Activated B cell treated with CpG ODN at 0.5 μM for 24 hours (primary cell): ENCODE measurements around the gene ACVR2B. TPM values are rescaled to one million over a fixed set of nuclear protein-coding genes. Genes with fewer than 3 reads are reported as not detected.

ENCODE experiments used
- ATAC-seq: fragments of 200-7000 bp; cut with Tn5 transposase; one replicate; pipeline ENCODE4 v1.10.0; 2021; ENCODE audit warnings: low read depth, mild to moderate bottlenecking, moderate library complexity
- CTCF ChIA-PET: fragments of 350-600 bp; sonication (Branson Sonifier 250); formaldehyde crosslinking; loops from one replicate; lab custom pipeline; 2021; ENCODE audit warnings: antibody characterized with exemption; lab: Charles Lee
- POLR2A ChIA-PET: fragments of 350-600 bp; sonication (Branson Sonifier 250); formaldehyde crosslinking; loops from one replicate; lab custom pipeline; 2021; ENCODE audit warnings: antibody characterized with exemption; lab: Charles Lee
- DNase-seq: peaks from one replicate; pipeline ENCODE4 v3.0.0; 2022
- H3K27ac Mint-ChIP-seq: one replicate; pipeline ENCODE4 v1.8.0; 2020; ENCODE audit warnings: mixed read lengths
- H3K27me3 Mint-ChIP-seq: one replicate; pipeline ENCODE4 v1.8.0; 2021; ENCODE audit warnings: mixed read lengths
- H3K36me3 Mint-ChIP-seq: one replicate; pipeline ENCODE4 v1.8.0; 2021; ENCODE audit warnings: low read depth, mixed read lengths
- H3K4me1 Mint-ChIP-seq: one replicate; pipeline ENCODE4 v1.8.0; 2021; ENCODE audit warnings: mixed read lengths
- H3K4me3 Mint-ChIP-seq: one replicate; pipeline ENCODE4 v1.8.0; 2020; ENCODE audit warnings: mild to moderate bottlenecking, mixed read lengths
- H3K9me3 Mint-ChIP-seq: one replicate; pipeline ENCODE4 v1.8.0; 2020; ENCODE audit warnings: mixed read lengths
- intact Hi-C: fragments of 100-400 bp; cut with micrococcal nuclease; formaldehyde crosslinking; loops from one replicate; pipeline ENCODE4 v1.15.1; 2024
- total RNA-seq: library from RNA; stranded (reverse); gene quantifications from 2 replicates; pipeline ENCODE4 v1.2.3, GENCODE V29; 2022
- TF ChIP-seq, protein P1 (sequence below): fragments of 200-600 bp; IDR thresholded peaks from one replicate; pipeline ENCODE4 v1.8.0; 2022; ENCODE audit warnings: antibody characterized with exemption, mild to moderate bottlenecking

ACVR2B gene
- total RNA-seq, 1 donor from 2014 or later: 1.4 TPM

DNA sequence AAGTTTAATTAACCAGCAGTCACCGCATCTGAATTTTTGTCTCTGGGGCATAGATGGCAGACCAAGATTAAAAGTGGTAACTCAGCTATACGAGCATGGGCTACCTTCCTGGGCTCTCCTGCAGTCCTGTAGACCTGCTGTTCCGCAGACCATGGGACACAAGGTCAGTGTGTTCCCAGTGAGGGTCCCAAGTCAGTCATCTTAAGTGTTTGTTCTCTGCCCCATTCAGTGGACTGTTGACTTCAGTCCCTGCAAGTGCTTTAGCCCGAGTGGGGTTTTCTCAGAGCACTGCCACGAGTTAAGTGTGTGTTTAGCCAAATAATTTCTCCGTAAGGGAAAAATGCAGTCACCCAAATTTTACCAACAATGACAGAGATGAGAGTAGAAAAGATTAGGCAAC, 37.5 kb downstream of the ACVR2B start:
- DNase-seq: no peak
- Mint-ChIP-seq H3K4me1 (peaks cover 2% of the 10 kb centered on the region), H3K36me3 (peaks cover under 1% of the 10 kb centered on the region), H3K9me3 (no peaks in the 10 kb centered on the region), H3K27me3 (no peaks in the 10 kb centered on the region), H3K27ac (no peak overlapping the region), H3K4me3 (no peak overlapping the region)
- ATAC-seq: no peak
- intact Hi-C loops: no loop called here
- CTCF ChIA-PET: no interaction called here
- POLR2A ChIA-PET: no interaction called here
- TF ChIP-seq, protein P1, sequence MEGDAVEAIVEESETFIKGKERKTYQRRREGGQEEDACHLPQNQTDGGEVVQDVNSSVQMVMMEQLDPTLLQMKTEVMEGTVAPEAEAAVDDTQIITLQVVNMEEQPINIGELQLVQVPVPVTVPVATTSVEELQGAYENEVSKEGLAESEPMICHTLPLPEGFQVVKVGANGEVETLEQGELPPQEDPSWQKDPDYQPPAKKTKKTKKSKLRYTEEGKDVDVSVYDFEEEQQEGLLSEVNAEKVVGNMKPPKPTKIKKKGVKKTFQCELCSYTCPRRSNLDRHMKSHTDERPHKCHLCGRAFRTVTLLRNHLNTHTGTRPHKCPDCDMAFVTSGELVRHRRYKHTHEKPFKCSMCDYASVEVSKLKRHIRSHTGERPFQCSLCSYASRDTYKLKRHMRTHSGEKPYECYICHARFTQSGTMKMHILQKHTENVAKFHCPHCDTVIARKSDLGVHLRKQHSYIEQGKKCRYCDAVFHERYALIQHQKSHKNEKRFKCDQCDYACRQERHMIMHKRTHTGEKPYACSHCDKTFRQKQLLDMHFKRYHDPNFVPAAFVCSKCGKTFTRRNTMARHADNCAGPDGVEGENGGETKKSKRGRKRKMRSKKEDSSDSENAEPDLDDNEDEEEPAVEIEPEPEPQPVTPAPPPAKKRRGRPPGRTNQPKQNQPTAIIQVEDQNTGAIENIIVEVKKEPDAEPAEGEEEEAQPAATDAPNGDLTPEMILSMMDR: no peak

DNA sequence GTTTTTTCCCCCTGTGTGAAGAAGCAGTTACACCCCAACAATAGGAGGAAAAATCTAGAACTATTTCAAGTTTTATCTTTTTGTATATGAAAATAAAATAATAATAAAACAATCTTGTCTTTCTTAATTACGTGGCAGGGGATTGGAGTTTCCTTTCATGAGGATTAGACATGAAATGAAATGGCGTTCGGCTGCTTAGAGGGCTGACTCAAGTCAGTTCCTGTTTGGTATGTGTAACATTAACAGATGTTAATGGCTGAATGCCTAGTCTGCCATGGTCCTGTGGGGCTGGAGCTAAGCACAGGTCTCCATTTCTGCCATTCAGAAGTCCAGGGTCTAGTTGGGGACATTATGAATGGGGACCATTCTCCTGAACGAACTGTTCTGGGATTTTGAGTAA, 39.3 kb downstream of the ACVR2B start:
- TF ChIP-seq, protein P1: no peak

DNA sequence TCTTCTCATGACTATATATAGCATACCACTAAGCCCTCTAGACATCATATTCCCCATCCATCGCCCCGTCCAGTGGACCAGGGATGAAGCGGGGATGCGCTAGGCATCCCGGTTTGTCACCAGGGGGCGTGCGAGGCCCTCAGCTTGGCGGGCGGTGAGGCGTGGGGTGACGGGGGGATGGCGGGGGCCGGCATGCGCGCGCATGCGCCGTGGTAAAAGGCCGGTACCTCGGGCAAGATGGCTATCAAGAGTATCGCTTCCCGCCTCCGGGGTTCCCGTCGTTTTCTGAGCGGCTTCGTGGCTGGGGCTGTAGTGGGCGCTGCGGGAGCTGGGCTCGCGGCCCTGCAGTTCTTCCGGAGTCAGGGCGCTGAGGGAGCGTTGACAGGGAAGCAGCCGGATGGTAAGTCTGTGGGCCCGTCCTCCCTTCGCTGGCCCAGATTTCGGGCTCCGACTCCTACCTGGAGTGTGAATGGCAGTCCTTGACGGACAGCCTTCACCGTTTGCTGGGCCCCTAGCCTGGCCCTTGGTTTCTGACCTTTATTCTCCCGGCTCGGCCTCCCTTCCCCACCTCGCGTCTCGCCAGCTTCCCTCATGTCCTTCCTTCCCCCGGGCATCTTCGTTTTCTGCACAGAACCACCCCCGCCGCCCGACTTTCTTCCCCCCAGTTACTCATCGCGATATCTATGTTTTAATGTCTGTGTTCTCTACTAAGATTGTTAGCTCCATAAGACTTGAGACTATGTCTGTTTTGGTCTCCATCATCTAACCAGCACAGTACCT, 42.6 kb downstream of the ACVR2B start, which contains the start of gene EXOG:
Gene EXOG (plus strand): TSS at position 210 of the 780 bp plus-strand sequence. CDS start 28 bp downstream, at position 238.
- TF ChIP-seq, protein P1: peak; percentile 97
- H3K4me1 Mint-ChIP-seq: peaks cover 8% of the 10 kb centered on the region
- peaks cover 22% of the 10 kb centered on the region for H3K36me3 Mint-ChIP-seq
- ChIA-PET CTCF (interaction anchor here (0.7 to 2.7 kb wide), 9 partner anchors 14 to 1781 kb away, joined by 3 to 12 read pairs (median 4); partner anchors contain the start of gene XYLB), POLR2A (interaction anchor here (0.6 to 1.5 kb wide), 8 partner anchors 10 to 502 kb away, joined by 3 to 7 read pairs (median 3); partner anchors contain the start of gene ACAA1)
- ATAC-seq (peak; percentile 96), DNase-seq (peak; percentile 88)
- peak within 1 kb of the TSS; percentile 88 for H3K27ac Mint-ChIP-seq
- no peaks in the 10 kb centered on the region for H3K9me3 Mint-ChIP-seq
- H3K27me3 Mint-ChIP-seq: no peaks in the 10 kb centered on the region
- peak within 1 kb of the TSS; percentile 98 for H3K4me3 Mint-ChIP-seq
- intact Hi-C loops: loop anchor here (1.0 to 5.0 kb wide), 7 partner anchors 44 to 1811 kb away; partner anchors contain the start of genes ACAA1, ACVR2B, EIF1B and OXSR1

More for the DNA sequence above, 39.3 kb downstream of the ACVR2B start:
- ChIA-PET CTCF (interaction anchor here (1.7 to 1.8 kb wide), 2 partner anchors 12 to 28 kb away, joined by 5 to 9 read pairs; no protein-coding TSS in a partner anchor), POLR2A (no interaction called here)
- intact Hi-C loops: no loop called here
- Mint-ChIP-seq H3K36me3 (peaks cover 7% of the 10 kb centered on the region), H3K9me3 (no peaks in the 10 kb centered on the region), H3K27me3 (no peaks in the 10 kb centered on the region), H3K4me3 (no peak overlapping the region), H3K27ac (no peak overlapping the region), H3K4me1 (peaks cover 8% of the 10 kb centered on the region)
- DNase-seq (no peak), ATAC-seq (no peak)

DNA sequence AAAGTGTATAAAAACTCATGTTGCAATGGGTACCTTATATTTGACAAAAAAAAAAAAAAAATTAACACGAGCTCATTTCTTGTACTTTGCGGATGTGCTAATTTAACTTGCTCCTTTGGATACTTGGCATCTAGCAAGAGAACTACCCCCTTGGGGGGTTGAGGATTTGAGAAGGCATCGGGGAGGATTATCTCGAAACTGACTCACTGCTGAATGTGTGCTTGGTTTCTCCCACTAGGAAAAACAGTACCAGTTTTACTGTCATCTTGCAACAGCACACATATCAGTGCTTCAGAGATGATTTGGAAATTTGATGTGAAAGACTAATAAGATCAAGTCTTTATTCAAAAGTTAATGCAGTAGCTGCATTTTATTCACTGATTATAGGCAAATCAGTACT, 43.3 kb downstream of the ACVR2B start:
- ChIA-PET POLR2A (interaction anchor here (0.6 to 1.5 kb wide), 4 partner anchors 11 to 499 kb away, joined by 3 to 7 read pairs (median 3); partner anchors contain the start of gene ACAA1), CTCF (interaction anchor here (0.7 to 2.7 kb wide), 5 partner anchors 14 to 1780 kb away, joined by 3 to 12 read pairs (median 5); partner anchors contain the start of gene XYLB)
- peak overlapping the region; percentile 98 for H3K4me3 Mint-ChIP-seq
- H3K4me1 Mint-ChIP-seq: peaks cover 8% of the 10 kb centered on the region
- no peaks in the 10 kb centered on the region for H3K9me3 Mint-ChIP-seq
- intact Hi-C loops: loop anchor here (5.0 kb wide), 2 partner anchors 45 to 1810 kb away; partner anchors contain the start of genes ACVR2B and EIF1B
- no peaks in the 10 kb centered on the region for H3K27me3 Mint-ChIP-seq
- ATAC-seq: no peak
- TF ChIP-seq, protein P1: no peak
- H3K27ac Mint-ChIP-seq: peak overlapping the region; percentile 88
- peaks cover 27% of the 10 kb centered on the region for H3K36me3 Mint-ChIP-seq
- no peak for DNase-seq
